Activated naive CD4-positive, alpha-beta T cell treated with anti-CD3 and anti-CD28 coated beads for 36 hours (primary cell): ENCODE data around the gene ITPKC. TPM values are rescaled to one million over a fixed set of nuclear protein-coding genes. Genes with fewer than 3 reads are reported as not detected.

ENCODE experiments used
- CTCF ChIA-PET: fragments of 350-600 bp; sonication (Branson Sonifier 250); formaldehyde crosslinking; loops from one replicate; lab custom pipeline; 2021; ENCODE audit warnings: antibody characterized with exemption; lab: Charles Lee
- DNase-seq: peaks from one replicate; pipeline ENCODE4 v3.0.0-alpha.2; 2020
- H3K27ac Mint-ChIP-seq: one replicate; pipeline ENCODE4 v1.8.0; 2021; ENCODE audit warnings: mild to moderate bottlenecking, mixed read lengths
- H3K27me3 Mint-ChIP-seq: one replicate; pipeline ENCODE4 v1.8.0; 2021; ENCODE audit warnings: low read depth, mixed read lengths
- H3K36me3 Mint-ChIP-seq: one replicate; pipeline ENCODE4 v1.8.0; 2021; ENCODE audit warnings: low read depth, mixed read lengths
- H3K4me1 Mint-ChIP-seq: one replicate; pipeline ENCODE4 v1.8.0; 2021; ENCODE audit warnings: low read depth, mixed read lengths
- H3K4me3 Mint-ChIP-seq: one replicate; pipeline ENCODE4 v1.8.0; 2021; ENCODE audit warnings: mild to moderate bottlenecking, moderate library complexity, mixed read lengths
- H3K9me3 Mint-ChIP-seq: one replicate; pipeline ENCODE4 v1.8.0; 2021; ENCODE audit warnings: mixed read lengths
- intact Hi-C: fragments of 100-400 bp; cut with micrococcal nuclease; formaldehyde crosslinking; loops from one replicate; pipeline ENCODE4 v1.15.1; 2023
- total RNA-seq, 2 experiments: library from RNA; stranded (reverse); gene quantifications; one replicate each; pipeline ENCODE4 v1.2.3, GENCODE V29; 2021

Gene ITPKC
- total RNA-seq, 2 experiments from 2014 or later = 4.4 to 4.7 TPM

DNA sequence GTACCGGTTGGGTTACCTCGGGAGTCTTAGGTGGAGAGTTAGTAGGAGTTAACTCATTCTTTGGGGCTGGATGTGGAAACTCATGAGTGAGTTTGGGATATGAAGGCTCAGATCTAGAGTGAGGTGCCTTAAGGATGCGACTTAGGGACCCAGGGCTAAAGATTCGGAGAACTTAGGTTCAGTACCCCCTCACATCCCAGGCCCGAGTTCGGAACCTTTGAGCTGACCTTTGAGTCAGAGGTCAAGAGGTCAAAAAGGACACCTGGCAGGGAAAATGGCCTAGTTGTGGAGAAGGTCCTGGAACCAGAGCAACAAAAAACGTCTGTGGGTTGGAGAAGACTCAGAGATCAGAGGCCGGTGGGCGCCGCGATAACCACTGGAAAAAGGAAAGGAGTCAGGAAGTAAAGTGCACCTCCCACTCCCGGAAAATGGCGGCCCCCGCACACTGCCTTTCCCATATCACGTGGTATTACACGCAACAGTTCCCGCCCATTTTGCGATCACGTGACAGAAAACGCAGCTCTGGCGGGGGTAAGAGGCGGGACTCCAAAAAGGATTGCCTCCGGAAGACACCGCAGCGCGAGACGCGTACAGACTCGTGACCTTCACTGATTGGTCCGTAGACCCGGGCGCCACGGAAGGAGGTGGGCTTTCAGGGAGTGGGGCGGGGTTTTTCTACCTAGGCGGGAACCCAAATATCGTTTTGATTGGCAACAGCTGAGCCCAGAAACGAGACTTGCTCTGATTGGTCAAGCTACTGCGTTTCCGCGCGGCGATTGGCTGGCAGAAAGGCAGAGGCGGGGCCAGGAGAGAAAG lies 33.4 kb downstream of the ITPKC start, which contains the start of gene ACTMAP:
ACTMAP (minus strand) TSS at position 420 of the 816 bp plus-strand sequence. CDS start 674 bp downstream, outside the sequence.
- Mint-ChIP-seq H3K27ac (peak within 1 kb of the TSS; percentile 99), H3K4me1 (peaks cover 33% of the 10 kb centered on the region), H3K9me3 (no peaks in the 10 kb centered on the region), H3K4me3 (peak within 1 kb of the TSS; percentile 99), H3K36me3 (peaks cover 34% of the 10 kb centered on the region), H3K27me3 (no peaks in the 10 kb centered on the region)
- DNase-seq = peak; percentile 100
- CTCF ChIA-PET = interaction anchor here (0.9 to 1.3 kb wide), 5 partner anchors 20 to 558 kb away, joined by 3 to 10 read pairs (median 4); no protein-coding TSS in a partner anchor
- intact Hi-C loops = loop anchor here (1.0 to 5.0 kb wide), 10 partner anchors 25 to 513 kb away; partner anchors contain the start of genes COQ8B, RAB4B and SERTAD3

- peak; percentile 98 for DNase-seq
- CTCF ChIA-PET = interaction anchor here (0.6 to 4.4 kb wide), 7 partner anchors 19 to 558 kb away, joined by 3 to 34 read pairs (median 5); no protein-coding TSS in a partner anchor
- Mint-ChIP-seq H3K27me3 (no peaks in the 10 kb centered on the region), H3K9me3 (no peaks in the 10 kb centered on the region), H3K36me3 (peaks cover 41% of the 10 kb centered on the region), H3K27ac (peak within 1 kb of the TSS; percentile 99), H3K4me1 (peaks cover 40% of the 10 kb centered on the region), H3K4me3 (peak within 1 kb of the TSS; percentile 99)
- intact Hi-C loops = loop anchor here (1.0 to 5.0 kb wide), 11 partner anchors 26 to 512 kb away; partner anchors contain the start of genes COQ8B, NUMBL, RAB4B and SERTAD3
Measured at GRCh38 chr19:40750874-40751537, 34.1 kb downstream of the ITPKC start, which contains the start of gene SNRPA. Gene SNRPA (plus strand): TSS chr19:40751203. CDS start chr19:40751409, 206 bp downstream.

- DNase-seq = no peak
- no peaks in the 10 kb centered on the region for H3K9me3 Mint-ChIP-seq
- CTCF ChIA-PET = interaction anchor here (0.6 to 4.4 kb wide), 8 partner anchors 14 to 1528 kb away, joined by 3 to 34 read pairs (median 4); partner anchors contain the start of gene RAB4B
- peaks cover 51% of the 10 kb centered on the region for H3K36me3 Mint-ChIP-seq
- H3K4me1 Mint-ChIP-seq = peaks cover 53% of the 10 kb centered on the region
- H3K4me3 Mint-ChIP-seq = peak overlapping the region; percentile 99
- peak overlapping the region; percentile 99 for H3K27ac Mint-ChIP-seq
- intact Hi-C loops = loop anchor here (5.0 kb wide), 1 partner anchor 310 kb away; the partner anchor contains the start of gene SERTAD3
- H3K27me3 Mint-ChIP-seq = no peaks in the 10 kb centered on the region
Measured at GRCh38 chr19:40752257-40752781, 35.4 kb downstream of the ITPKC start.

- DNase-seq = peak; percentile 89
- intact Hi-C loops = loop anchor here (1.0 to 5.0 kb wide), 2 partner anchors 24 to 312 kb away; partner anchors contain the start of genes RAB4B and SERTAD3
- CTCF ChIA-PET = interaction anchor here (0.6 to 4.4 kb wide), 4 partner anchors 33 to 92 kb away, joined by 3 to 34 read pairs (median 5); partner anchors contain the start of genes COQ8B and ITPKC
- Mint-ChIP-seq H3K4me1 (peaks cover 51% of the 10 kb centered on the region), H3K27me3 (no peaks in the 10 kb centered on the region), H3K36me3 (peaks cover 65% of the 10 kb centered on the region), H3K9me3 (no peaks in the 10 kb centered on the region), H3K4me3 (peak overlapping the region; percentile 74), H3K27ac (peak overlapping the region; percentile 95)
Measured at GRCh38 chr19:40754611-40755247, 37.8 kb downstream of the ITPKC start.

DNA sequence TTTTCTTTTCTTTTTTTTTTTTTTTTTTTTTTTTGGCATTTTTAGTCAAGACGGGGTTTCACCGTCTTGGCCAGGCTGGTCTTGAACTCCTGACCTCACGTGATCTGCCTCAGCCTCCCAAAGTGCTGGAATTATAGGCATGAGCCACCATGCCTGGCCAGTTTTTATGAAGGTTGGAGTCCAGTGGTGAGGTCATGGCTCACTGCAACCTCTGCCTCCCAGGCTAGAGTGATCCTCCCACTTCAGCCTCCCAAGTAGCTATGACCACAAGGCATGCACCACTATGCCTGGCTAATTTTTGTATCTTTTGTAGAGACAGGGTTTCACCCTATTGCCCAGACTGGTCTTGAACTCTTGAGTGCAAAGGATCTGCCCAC lies 38.3 kb downstream of the ITPKC start:
- Mint-ChIP-seq H3K36me3 (peaks cover 67% of the 10 kb centered on the region), H3K4me1 (peaks cover 51% of the 10 kb centered on the region), H3K27me3 (no peaks in the 10 kb centered on the region), H3K4me3 (peak overlapping the region; percentile 74), H3K9me3 (no peaks in the 10 kb centered on the region), H3K27ac (peak overlapping the region; percentile 95)
- no peak for DNase-seq
- intact Hi-C loops = loop anchor here (1.0 kb wide), 1 partner anchor 23 kb away; the partner anchor contains the start of gene RAB4B
- CTCF ChIA-PET = interaction anchor here (0.5 to 4.4 kb wide), 4 partner anchors 39 to 139 kb away, joined by 3 to 34 read pairs (median 4); partner anchors contain the start of genes COQ8B and ITPKC

GRCh38 chr19:40755791-40756190 lies 38.9 kb downstream of the ITPKC start:
- Mint-ChIP-seq H3K4me3 (peak overlapping the region; percentile 55), H3K9me3 (no peaks in the 10 kb centered on the region), H3K27me3 (no peaks in the 10 kb centered on the region), H3K36me3 (peaks cover 71% of the 10 kb centered on the region), H3K27ac (peak overlapping the region; percentile 83), H3K4me1 (peaks cover 54% of the 10 kb centered on the region)
- CTCF ChIA-PET = interaction anchor here (0.7 to 4.4 kb wide), 5 partner anchors 39 to 615 kb away, joined by 3 to 34 read pairs (median 3); partner anchors contain the start of genes COQ8B and ITPKC
- DNase-seq = no peak
- intact Hi-C loops = loop anchor here (1.0 kb wide), 1 partner anchor 23 kb away; the partner anchor contains the start of gene RAB4B

DNA sequence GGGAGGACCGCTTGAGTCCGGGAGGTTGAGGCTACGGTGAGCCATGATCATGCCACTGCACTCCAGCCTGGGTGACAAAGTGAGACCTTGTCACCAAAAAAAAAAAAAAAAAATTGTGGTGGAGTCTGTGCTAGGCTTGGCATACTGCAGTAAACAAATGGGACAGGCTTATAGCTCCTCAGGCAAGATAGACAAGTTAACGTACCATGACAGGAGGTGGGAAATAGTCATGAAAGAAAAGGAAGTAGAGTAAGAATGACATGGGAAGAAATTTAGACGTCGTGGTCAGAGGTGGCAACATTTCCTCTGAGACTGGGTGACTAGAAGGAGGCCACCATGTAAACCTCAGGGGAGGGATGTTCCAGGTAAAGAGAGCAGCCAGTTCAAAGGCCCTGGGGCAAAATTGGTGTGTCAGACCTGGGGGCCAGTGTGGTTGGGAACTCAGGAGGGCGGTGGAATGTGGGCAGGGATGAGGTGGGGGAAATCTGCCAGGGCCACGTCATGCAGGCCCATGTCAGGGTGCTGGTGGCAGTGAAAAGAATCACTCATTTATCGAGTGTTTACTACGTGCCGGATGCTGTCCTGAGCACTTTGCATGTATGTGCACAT lies 39.7 kb downstream of the ITPKC start:
- Mint-ChIP-seq H3K4me3 (no peak overlapping the region), H3K4me1 (peaks cover 57% of the 10 kb centered on the region), H3K27ac (peak overlapping the region; percentile 30), H3K9me3 (no peaks in the 10 kb centered on the region), H3K36me3 (peaks cover 70% of the 10 kb centered on the region), H3K27me3 (no peaks in the 10 kb centered on the region)
- no peak for DNase-seq
- CTCF ChIA-PET = interaction anchor here (0.7 to 1.6 kb wide), 4 partner anchors 29 to 614 kb away, joined by 3 to 4 read pairs (median 3); no protein-coding TSS in a partner anchor
- intact Hi-C loops = no loop called here

DNA sequence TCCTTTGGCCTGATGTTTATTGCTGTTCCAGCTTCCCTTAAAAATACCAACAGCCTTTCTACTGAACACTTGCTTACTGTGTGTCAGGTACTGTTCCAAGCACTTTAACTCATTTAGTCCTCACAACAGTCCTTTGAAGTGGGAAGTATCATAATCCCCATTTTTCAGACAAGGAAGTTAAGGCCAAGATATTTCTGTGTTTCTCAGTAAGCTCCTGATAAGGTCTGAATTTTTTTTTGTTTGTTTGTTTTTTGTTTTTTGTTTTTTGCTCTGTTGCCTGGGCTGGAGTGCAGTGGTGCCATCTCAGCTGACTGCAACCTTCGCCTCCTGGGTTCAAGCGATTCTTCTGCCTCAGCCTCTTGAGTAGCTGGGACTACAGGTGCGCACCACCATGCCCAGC lies 41.6 kb downstream of the ITPKC start:
- peak overlapping the region; percentile 15 for H3K27ac Mint-ChIP-seq
- DNase-seq = no peak
- no peak overlapping the region for H3K4me3 Mint-ChIP-seq
- peaks cover 73% of the 10 kb centered on the region for H3K36me3 Mint-ChIP-seq
- CTCF ChIA-PET = interaction anchor here (0.7 kb wide), 1 partner anchor 36 kb away, joined by 3 read pairs; no protein-coding TSS in a partner anchor
- no peaks in the 10 kb centered on the region for H3K9me3 Mint-ChIP-seq
- no peaks in the 10 kb centered on the region for H3K27me3 Mint-ChIP-seq
- intact Hi-C loops = no loop called here
- H3K4me1 Mint-ChIP-seq = peaks cover 65% of the 10 kb centered on the region

DNA sequence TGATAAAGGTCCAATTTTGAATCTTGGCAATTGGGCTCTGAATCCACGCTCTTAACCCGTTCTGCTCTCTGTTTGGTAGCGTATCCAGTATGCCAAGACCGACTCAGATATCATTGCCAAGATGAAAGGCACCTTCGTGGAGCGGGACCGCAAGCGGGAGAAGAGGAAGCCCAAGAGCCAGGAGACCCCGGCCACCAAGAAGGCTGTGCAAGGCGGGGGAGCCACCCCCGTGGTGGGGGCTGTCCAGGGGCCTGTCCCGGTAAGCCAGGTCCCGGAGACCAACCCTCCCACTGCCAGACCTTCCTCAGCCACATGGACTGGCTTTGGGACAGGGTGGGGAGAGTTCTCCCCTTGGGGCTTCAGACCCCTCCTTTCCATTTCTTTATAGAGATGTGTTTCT lies 42.4 kb downstream of the ITPKC start:
- H3K27ac Mint-ChIP-seq = no peak overlapping the region
- peaks cover 77% of the 10 kb centered on the region for H3K36me3 Mint-ChIP-seq
- no peaks in the 10 kb centered on the region for H3K9me3 Mint-ChIP-seq
- CTCF ChIA-PET = no interaction called here
- H3K4me3 Mint-ChIP-seq = no peak overlapping the region
- intact Hi-C loops = no loop called here
- H3K27me3 Mint-ChIP-seq = no peaks in the 10 kb centered on the region
- peaks cover 71% of the 10 kb centered on the region for H3K4me1 Mint-ChIP-seq
- DNase-seq = no peak

DNA sequence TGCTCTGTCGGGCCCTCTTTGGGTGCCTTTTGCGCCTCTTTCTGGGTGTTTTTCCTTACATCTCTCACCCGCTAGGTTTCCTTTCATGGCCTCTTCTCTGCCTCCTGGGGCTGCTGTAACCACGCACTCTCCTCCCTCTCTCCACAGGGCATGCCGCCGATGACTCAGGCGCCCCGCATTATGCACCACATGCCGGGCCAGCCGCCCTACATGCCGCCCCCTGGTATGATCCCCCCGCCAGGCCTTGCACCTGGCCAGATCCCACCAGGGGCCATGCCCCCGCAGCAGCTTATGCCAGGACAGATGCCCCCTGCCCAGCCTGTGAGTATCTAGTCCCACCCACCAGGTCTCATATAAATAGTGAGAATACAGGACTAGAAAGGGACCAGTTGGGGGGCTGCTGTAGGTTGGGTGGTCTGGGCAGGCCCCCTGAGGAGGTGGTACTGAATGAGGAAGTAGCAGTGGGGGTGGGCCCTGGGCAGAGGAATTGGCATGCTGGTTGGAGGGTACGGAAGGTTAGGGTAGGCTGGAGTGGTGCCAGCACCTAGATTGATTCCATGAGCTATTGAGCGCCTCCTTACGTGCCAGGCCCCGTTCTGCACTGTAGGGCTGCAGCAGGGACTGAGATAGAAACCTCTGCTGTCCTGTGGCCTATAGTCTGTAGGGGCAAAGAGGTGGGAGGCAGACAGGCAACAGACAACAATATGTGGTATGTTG lies 46.0 kb downstream of the ITPKC start:
- H3K4me3 Mint-ChIP-seq = no peak overlapping the region
- no peak for DNase-seq
- intact Hi-C loops = no loop called here

More for the DNA sequence above, 46.0 kb downstream of the ITPKC start:
- no peaks in the 10 kb centered on the region for H3K27me3 Mint-ChIP-seq
- H3K36me3 Mint-ChIP-seq = peaks cover 65% of the 10 kb centered on the region
- H3K4me1 Mint-ChIP-seq = peaks cover 56% of the 10 kb centered on the region
- H3K9me3 Mint-ChIP-seq = no peaks in the 10 kb centered on the region
- H3K27ac Mint-ChIP-seq = peak overlapping the region; percentile 51
- CTCF ChIA-PET = interaction anchor here (0.6 kb wide), 1 partner anchor 314 kb away, joined by 3 read pairs; no protein-coding TSS in a partner anchor
